ENCODE measurements around the gene C5orf58. TPM values are rescaled to one million over a fixed set of nuclear protein-coding genes. Genes with fewer than 3 reads are reported as not detected.

The C5orf58 gene
- total and polyA plus RNA-seq, 10 of the 15 experiments (the other 5 are each of a cell fraction or from before 2014, with no cell fraction given), result 0.13 to 0.27 (median 0.26) TPM; not detected in 7

DNA sequence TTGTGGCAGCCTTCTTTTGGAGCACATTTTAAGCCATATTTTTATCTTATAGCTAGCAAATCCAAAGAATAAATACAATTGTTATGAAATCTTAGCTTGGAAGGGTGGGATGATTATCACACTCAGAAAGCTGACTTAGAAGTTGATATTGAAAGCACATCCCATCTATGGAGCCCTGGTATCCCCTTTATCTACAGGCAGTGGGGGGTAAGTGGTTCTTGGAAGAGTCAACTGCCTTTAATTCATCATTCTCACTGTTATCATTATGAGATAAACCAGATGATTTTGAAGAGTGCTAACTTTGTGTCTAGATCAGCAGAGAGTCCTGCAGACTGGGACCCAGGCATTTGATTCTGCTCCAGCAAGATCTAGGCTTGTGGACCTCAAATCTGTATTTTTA, 61.8 kb downstream of the C5orf58 start:
- Histone ChIP-seq H3K36me3 (ENCODE audit: control insufficient read depth in 2 of 2, insufficient read depth in 2 of 2, low read length in 1 of 2) (peaks cover 6 to 7% of the 10 kb centered on the region in 2 experiments; a peak in 3 of 4 replicates), H2AFZ (ENCODE audit: control insufficient read depth, low read depth, low read length) (no peak overlapping the region), H3K27ac (ENCODE audit: control insufficient read depth, insufficient read depth) (no peak overlapping the region), H4K20me1 (ENCODE audit: control insufficient read depth, insufficient read depth) (no peaks in the 10 kb centered on the region), H3K9ac (ENCODE audit: control insufficient read depth, insufficient read depth, low read length) (no peak overlapping the region), H3K27me3 (replicated peaks in 1 of 2; ENCODE audit: control insufficient read depth in 2 of 2, insufficient read depth in 2 of 2, low read length in 1 of 2) (no peaks in the 10 kb centered on the region), H3K4me2 (ENCODE audit: control insufficient read depth, insufficient read depth) (peak overlapping the region; percentile 86; the same call in 1 of the 2 replicates), H3K79me2 (ENCODE audit: control insufficient read depth, insufficient read depth, low read length) (peaks cover 33% of the 10 kb centered on the region), H3K4me3 (peak overlapping the region; percentile 77), H3K9me3 (replicated peaks; ENCODE audit: control insufficient read depth, insufficient read depth, low read length) (no peaks in the 10 kb centered on the region; the same call in 1 of the 3 replicates), H3K4me1 (ENCODE audit: control insufficient read depth, insufficient read depth, low read length) (peaks cover 21% of the 10 kb centered on the region)
- SMC1A ChIA-PET (ENCODE audit: uncharacterized antibody, unreplicated experiment), result interaction anchor here (0.6 to 23.0 kb wide), 15 partner anchors 8 to 614 kb away, joined by 3 to 451 read pairs (median 27); no protein-coding TSS in a partner anchor
- in situ Hi-C loops (cut with MboI), result no loop called here
- RAD21 ChIA-PET (ENCODE audit: unreplicated experiment), result interaction anchor here (1.0 to 13.4 kb wide), 9 partner anchors 9 to 94 kb away, joined by 3 to 274 read pairs (median 82); partner anchors contain the start of gene KCNMB1
- TF ChIP-seq ZNF207 (IDR thresholded peaks at IDR 0.05; ENCODE audit: borderline replicate concordance) (no peak), EED (IDR thresholded peaks at IDR 0.05; ENCODE audit: low read depth) (no peak), NBN (IDR thresholded peaks at IDR 0.05) (no peak)
- TF ChIP-seq, protein P1, sequence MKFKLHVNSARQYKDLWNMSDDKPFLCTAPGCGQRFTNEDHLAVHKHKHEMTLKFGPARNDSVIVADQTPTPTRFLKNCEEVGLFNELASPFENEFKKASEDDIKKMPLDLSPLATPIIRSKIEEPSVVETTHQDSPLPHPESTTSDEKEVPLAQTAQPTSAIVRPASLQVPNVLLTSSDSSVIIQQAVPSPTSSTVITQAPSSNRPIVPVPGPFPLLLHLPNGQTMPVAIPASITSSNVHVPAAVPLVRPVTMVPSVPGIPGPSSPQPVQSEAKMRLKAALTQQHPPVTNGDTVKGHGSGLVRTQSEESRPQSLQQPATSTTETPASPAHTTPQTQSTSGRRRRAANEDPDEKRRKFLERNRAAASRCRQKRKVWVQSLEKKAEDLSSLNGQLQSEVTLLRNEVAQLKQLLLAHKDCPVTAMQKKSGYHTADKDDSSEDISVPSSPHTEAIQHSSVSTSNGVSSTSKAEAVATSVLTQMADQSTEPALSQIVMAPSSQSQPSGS (IDR thresholded peaks at IDR 0.05; ENCODE audit: low read length), result no peak
- TF ChIP-seq, protein P2, sequence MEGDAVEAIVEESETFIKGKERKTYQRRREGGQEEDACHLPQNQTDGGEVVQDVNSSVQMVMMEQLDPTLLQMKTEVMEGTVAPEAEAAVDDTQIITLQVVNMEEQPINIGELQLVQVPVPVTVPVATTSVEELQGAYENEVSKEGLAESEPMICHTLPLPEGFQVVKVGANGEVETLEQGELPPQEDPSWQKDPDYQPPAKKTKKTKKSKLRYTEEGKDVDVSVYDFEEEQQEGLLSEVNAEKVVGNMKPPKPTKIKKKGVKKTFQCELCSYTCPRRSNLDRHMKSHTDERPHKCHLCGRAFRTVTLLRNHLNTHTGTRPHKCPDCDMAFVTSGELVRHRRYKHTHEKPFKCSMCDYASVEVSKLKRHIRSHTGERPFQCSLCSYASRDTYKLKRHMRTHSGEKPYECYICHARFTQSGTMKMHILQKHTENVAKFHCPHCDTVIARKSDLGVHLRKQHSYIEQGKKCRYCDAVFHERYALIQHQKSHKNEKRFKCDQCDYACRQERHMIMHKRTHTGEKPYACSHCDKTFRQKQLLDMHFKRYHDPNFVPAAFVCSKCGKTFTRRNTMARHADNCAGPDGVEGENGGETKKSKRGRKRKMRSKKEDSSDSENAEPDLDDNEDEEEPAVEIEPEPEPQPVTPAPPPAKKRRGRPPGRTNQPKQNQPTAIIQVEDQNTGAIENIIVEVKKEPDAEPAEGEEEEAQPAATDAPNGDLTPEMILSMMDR (IDR thresholded peaks at IDR 0.05 in 2 of 3, conservative IDR thresholded peaks at IDR 0.05 in 1 of 3; ENCODE audit: control insufficient read depth in 2 of 3, extremely low read depth in 1 of 3, insufficient read depth in 1 of 3, low read depth in 3 of 3, low read length in 3 of 3), result no peak
- intact Hi-C loops (cut with micrococcal nuclease; ENCODE audit: unreplicated experiment), result no loop called here
- POLR2A ChIA-PET, result interaction anchor here (1.1 to 11.9 kb wide), 9 partner anchors 9 to 94 kb away, joined by 3 to 169 read pairs (median 10); no protein-coding TSS in a partner anchor
- ATAC-seq (no peak), FAIRE-seq (no peak), DNase-seq (ENCODE audit: low read depth, low spot score) (no peak)
- no TSS peak for BruUV-seq (replicated peaks)
- CTCF ChIA-PET, result interaction anchor here (1.0 to 11.3 kb wide), 10 partner anchors 7 to 127 kb away, joined by 3 to 139 read pairs (median 29); no protein-coding TSS in a partner anchor

Other genes starting within 250 kb of the C5orf58 start
- gene FOXI1, start 127.1 kb upstream of the C5orf58 start, total RNA-seq (2014; rRNA removed), result not detected in 2 replicates
- not detected in 2 replicates for gene FOXI1, start 127.1 kb upstream of the C5orf58 start, total RNA-seq (2014; rRNA removed; fragmentation: Illumina TruSeq; extraction: Trizol)
- gene FOXI1, start 127.1 kb upstream of the C5orf58 start, total RNA-seq (2021), result not detected in 2 replicates
- gene FOXI1, start 127.1 kb upstream of the C5orf58 start, polyA plus RNA-seq (2011; rRNA removed), result not detected in 2 replicates
- gene FOXI1, start 127.1 kb upstream of the C5orf58 start, polyA plus RNA-seq (2014; fragmentation: Illumina TruSeq; extraction: Trizol), result not detected in 2 replicates
- not detected for gene FOXI1, start 127.1 kb upstream of the C5orf58 start, polyA plus RNA-seq (2014; fragmentation: Nextera tagmentation; extraction: Ambion mirVana)
- not detected in 2 replicates for gene FOXI1, start 127.1 kb upstream of the C5orf58 start, polyA plus RNA-seq (2014; rRNA removed)
- gene FOXI1, start 127.1 kb upstream of the C5orf58 start, polyA plus RNA-seq (2016; fragmentation: Nextera tagmentation; extraction: Ambion mirVana), result not detected
- 17.8 and 19.2 TPM in 2 replicates for gene LCP2, start 64.8 kb downstream of the C5orf58 start, total RNA-seq (2014; rRNA removed)
- gene LCP2, start 64.8 kb downstream of the C5orf58 start, total RNA-seq (2014; rRNA removed; fragmentation: Illumina TruSeq; extraction: Trizol), result 23.5 and 23.9 TPM in 2 replicates
- 38.5 and 40.0 TPM in 2 replicates for gene LCP2, start 64.8 kb downstream of the C5orf58 start, total RNA-seq (2021)
- gene LCP2, start 64.8 kb downstream of the C5orf58 start, polyA plus RNA-seq (2011; rRNA removed), result 45.5 and 46.7 TPM in 2 replicates
- gene LCP2, start 64.8 kb downstream of the C5orf58 start, polyA plus RNA-seq (2014; fragmentation: Illumina TruSeq; extraction: Trizol), result 48.7 and 50.5 TPM in 2 replicates
- 1 to 10 TPM; 8.0 to 8.5 TPM for gene LCP2, start 64.8 kb downstream of the C5orf58 start, polyA plus RNA-seq (2014; fragmentation: Nextera tagmentation; extraction: Ambion mirVana)
- gene LCP2, start 64.8 kb downstream of the C5orf58 start, polyA plus RNA-seq (2014; rRNA removed), result 24.4 and 25.7 TPM in 2 replicates
- 10 to 100 TPM; 12.7 to 15.3 TPM for gene LCP2, start 64.8 kb downstream of the C5orf58 start, polyA plus RNA-seq (2016; fragmentation: Nextera tagmentation; extraction: Ambion mirVana)
- gene KCNMB1, start 156.4 kb downstream of the C5orf58 start, total RNA-seq (2014; rRNA removed), result 1.9 and 2.5 TPM in 2 replicates
- gene KCNMB1, start 156.4 kb downstream of the C5orf58 start, total RNA-seq (2014; rRNA removed; fragmentation: Illumina TruSeq; extraction: Trizol), result 1.6 and 1.9 TPM in 2 replicates
- 3.5 and 3.8 TPM in 2 replicates for gene KCNMB1, start 156.4 kb downstream of the C5orf58 start, total RNA-seq (2021)
- 1.2 TPM in 2 replicates for gene KCNMB1, start 156.4 kb downstream of the C5orf58 start, polyA plus RNA-seq (2011; rRNA removed)
- gene KCNMB1, start 156.4 kb downstream of the C5orf58 start, polyA plus RNA-seq (2014; fragmentation: Illumina TruSeq; extraction: Trizol), result 1.9 and 3.6 TPM in 2 replicates
- 1 to 10 TPM; 2.3 to 2.8 TPM for gene KCNMB1, start 156.4 kb downstream of the C5orf58 start, polyA plus RNA-seq (2014; fragmentation: Nextera tagmentation; extraction: Ambion mirVana)
- gene KCNMB1, start 156.4 kb downstream of the C5orf58 start, polyA plus RNA-seq (2014; rRNA removed), result 2.7 and 2.9 TPM in 2 replicates
- gene KCNMB1, start 156.4 kb downstream of the C5orf58 start, polyA plus RNA-seq (2016; fragmentation: Nextera tagmentation; extraction: Ambion mirVana), result 1 to 10 TPM; 2.5 to 3.4 TPM

All from GM12878 (cell line).